OCI-LY3 (cell line): ENCODE results near the gene LRP1B.

Experiments
- EZH2phosphoT487 ChIP-seq: fragments of 200-600 bp; shearing (Covaris generic); IDR thresholded peaks from 2 replicates; pipeline ENCODE4 v1.6.1; 2018; ENCODE audit warnings: antibody characterized with exemption, mixed run types, low read depth
- TF ChIP-seq, protein P1 (sequence below): fragments of 200-600, 300-600 bp; sonication (generic); IDR thresholded peaks from 2 replicates; pipeline ENCODE4 v1.5.1; 2014; ENCODE audit warnings: antibody characterized with exemption, low read length, low read depth

DNA sequence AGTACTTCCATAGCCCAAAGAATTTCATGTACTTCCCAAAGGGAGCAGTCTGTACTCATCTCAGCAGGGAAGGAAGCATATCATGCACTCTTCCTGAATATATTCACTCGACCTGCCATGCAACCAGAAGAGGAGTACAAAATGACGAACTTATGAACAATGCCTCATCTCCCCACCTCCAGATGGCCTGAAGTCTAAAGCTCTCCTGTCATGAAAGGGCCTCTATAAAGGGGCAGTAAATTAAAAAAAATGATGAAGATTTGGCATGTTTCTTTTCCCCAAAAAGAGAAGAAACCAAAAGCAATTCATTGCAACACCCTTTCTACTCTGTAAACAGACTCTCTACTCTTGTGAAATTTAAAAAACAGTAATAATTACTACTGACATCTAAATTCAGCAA is 1601.1 kb downstream of the LRP1B start:
- TF ChIP-seq, protein P1, sequence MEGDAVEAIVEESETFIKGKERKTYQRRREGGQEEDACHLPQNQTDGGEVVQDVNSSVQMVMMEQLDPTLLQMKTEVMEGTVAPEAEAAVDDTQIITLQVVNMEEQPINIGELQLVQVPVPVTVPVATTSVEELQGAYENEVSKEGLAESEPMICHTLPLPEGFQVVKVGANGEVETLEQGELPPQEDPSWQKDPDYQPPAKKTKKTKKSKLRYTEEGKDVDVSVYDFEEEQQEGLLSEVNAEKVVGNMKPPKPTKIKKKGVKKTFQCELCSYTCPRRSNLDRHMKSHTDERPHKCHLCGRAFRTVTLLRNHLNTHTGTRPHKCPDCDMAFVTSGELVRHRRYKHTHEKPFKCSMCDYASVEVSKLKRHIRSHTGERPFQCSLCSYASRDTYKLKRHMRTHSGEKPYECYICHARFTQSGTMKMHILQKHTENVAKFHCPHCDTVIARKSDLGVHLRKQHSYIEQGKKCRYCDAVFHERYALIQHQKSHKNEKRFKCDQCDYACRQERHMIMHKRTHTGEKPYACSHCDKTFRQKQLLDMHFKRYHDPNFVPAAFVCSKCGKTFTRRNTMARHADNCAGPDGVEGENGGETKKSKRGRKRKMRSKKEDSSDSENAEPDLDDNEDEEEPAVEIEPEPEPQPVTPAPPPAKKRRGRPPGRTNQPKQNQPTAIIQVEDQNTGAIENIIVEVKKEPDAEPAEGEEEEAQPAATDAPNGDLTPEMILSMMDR: no peak
- no peak for TF ChIP-seq EZH2phosphoT487
